ENCODE results near the gene CARNS1. TPM values are rescaled to one million over a fixed set of nuclear protein-coding genes. Genes with fewer than 3 reads are reported as not detected.
A peak's percentile ranks its signal among the peaks of the same experiment; 100 is the strongest.

The CARNS1 gene
- total and polyA plus RNA-seq, 2 of the 13 experiments (the other 11 are each of a cell fraction or from before 2014, with no cell fraction given): not detected

GRCh38 chr11:67428052-67429001, 12.8 kb downstream of the CARNS1 start, which contains the start of gene RPS6KB2 (continued):
- TF ChIP-seq ZNF704 (CRISPR knock-in tag; IDR thresholded peaks at IDR 0.05; ENCODE audit: borderline replicate concordance): peak; percentile 90
- TF ChIP-seq, protein P1, sequence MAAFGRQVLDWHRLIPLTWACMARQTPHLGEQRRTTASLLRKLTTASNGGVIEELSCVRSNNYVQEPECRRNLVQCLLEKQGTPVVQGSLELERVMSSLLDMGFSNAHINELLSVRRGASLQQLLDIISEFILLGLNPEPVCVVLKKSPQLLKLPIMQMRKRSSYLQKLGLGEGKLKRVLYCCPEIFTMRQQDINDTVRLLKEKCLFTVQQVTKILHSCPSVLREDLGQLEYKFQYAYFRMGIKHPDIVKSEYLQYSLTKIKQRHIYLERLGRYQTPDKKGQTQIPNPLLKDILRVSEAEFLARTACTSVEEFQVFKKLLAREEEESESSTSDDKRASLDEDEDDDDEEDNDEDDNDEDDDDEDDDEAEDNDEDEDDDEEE (CRISPR knock-in tag; IDR thresholded peaks at IDR 0.05): peak; percentile 40; the same call in 1 of the 2 replicates
- 0 out of 2 replicates have a peak, but pooled peaks have one; percentile 40 for TF ChIP-seq GATA4 (IDR thresholded peaks at IDR 0.05; ENCODE audit: borderline replicate concordance, low read depth)
- TF ChIP-seq, protein P2, sequence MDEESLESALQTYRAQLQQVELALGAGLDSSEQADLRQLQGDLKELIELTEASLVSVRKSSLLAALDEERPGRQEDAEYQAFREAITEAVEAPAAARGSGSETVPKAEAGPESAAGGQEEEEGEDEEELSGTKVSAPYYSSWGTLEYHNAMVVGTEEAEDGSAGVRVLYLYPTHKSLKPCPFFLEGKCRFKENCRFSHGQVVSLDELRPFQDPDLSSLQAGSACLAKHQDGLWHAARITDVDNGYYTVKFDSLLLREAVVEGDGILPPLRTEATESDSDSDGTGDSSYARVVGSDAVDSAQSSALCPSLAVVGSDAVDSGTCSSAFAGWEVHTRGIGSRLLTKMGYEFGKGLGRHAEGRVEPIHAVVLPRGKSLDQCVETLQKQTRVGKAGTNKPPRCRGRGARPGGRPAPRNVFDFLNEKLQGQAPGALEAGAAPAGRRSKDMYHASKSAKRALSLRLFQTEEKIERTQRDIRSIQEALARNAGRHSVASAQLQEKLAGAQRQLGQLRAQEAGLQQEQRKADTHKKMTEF (CRISPR knock-in tag; IDR thresholded peaks at IDR 0.05): peak; percentile 76
- TF ChIP-seq ATF7 (IDR thresholded peaks at IDR 0.05): peak; percentile 16; the same call in 1 of the 2 replicates
- 0 out of 2 replicates have a peak, but pooled peaks have one; percentile 64 for TF ChIP-seq ATF7 (CRISPR knock-in tag; IDR thresholded peaks at IDR 0.05)
- 0 out of 2 replicates have a peak, but pooled peaks have one; percentile 62 for TF ChIP-seq BRD4 (CRISPR knock-in tag; IDR thresholded peaks at IDR 0.05)
- no peak for TF ChIP-seq HMGA1 (CRISPR knock-in tag; conservative IDR thresholded peaks at IDR 0.05)
- TF ChIP-seq RAD21 (CRISPR knock-in tag; IDR thresholded peaks at IDR 0.05): no peak
- TF ChIP-seq SCMH1 (CRISPR knock-in tag; IDR thresholded peaks at IDR 0.05; ENCODE audit: borderline replicate concordance): no peak
- peak; percentile 59; the same call in 1 of the 2 replicates for TF ChIP-seq ZBTB14 (CRISPR knock-in tag; IDR thresholded peaks at IDR 0.05)
- 0 out of 2 replicates have a peak, but pooled peaks have one; percentile 56 for TF ChIP-seq ZNF570 (CRISPR knock-in tag; IDR thresholded peaks at IDR 0.05; ENCODE audit: borderline replicate concordance)
- TF ChIP-seq RFX5 (IDR thresholded peaks at IDR 0.05; ENCODE audit: low read depth, low read length): peak; percentile 24; the same call in 1 of the 2 replicates
- no peak for TF ChIP-seq ZNF432 (CRISPR knock-in tag; IDR thresholded peaks at IDR 0.05; ENCODE audit: borderline replicate concordance)
- peak; percentile 80 for TF ChIP-seq POGZ (CRISPR knock-in tag; IDR thresholded peaks at IDR 0.05)
- no peak for TF ChIP-seq ZNF720 (CRISPR knock-in tag; IDR thresholded peaks at IDR 0.05)
- no peak for TF ChIP-seq LBX2 (CRISPR knock-in tag; IDR thresholded peaks at IDR 0.05; ENCODE audit: borderline replicate concordance)
- peak; percentile 96 for TF ChIP-seq MEIS1 (CRISPR knock-in tag; IDR thresholded peaks at IDR 0.05; ENCODE audit: borderline replicate concordance)
- no peak for TF ChIP-seq NFE2L1 (CRISPR knock-in tag; IDR thresholded peaks at IDR 0.05; ENCODE audit: borderline replicate concordance)
- TF ChIP-seq KLF6 (CRISPR knock-in tag; IDR thresholded peaks at IDR 0.05): no peak
- peak; percentile 35; the same call in 1 of the 2 replicates for TF ChIP-seq ZNF768 (CRISPR knock-in tag; IDR thresholded peaks at IDR 0.05)
- no peak for TF ChIP-seq ZNF569 (CRISPR knock-in tag; IDR thresholded peaks at IDR 0.05; ENCODE audit: borderline replicate concordance)
- TF ChIP-seq REPIN1 (CRISPR knock-in tag; IDR thresholded peaks at IDR 0.05; ENCODE audit: borderline replicate concordance, low read depth): peak; percentile 79; the same call in 1 of the 2 replicates
- TF ChIP-seq CREM (IDR thresholded peaks at IDR 0.05): peak; percentile 100
- peak; percentile 98 for TF ChIP-seq CREM (CRISPR knock-in tag; IDR thresholded peaks at IDR 0.05)
